Measurements from ENCODE around the gene ITSN1. TPM values are rescaled to one million over a fixed set of nuclear protein-coding genes. Genes with fewer than 3 reads are reported as not detected.

Gene ITSN1
- total and polyA plus RNA-seq, 4 donors: 20.3 to 112 (median 40.2) TPM

GRCh38 chr21:33943293-33943692, 301.0 kb downstream of the ITSN1 start:
- H3K4me3 ChIP-seq (ENCODE audit: low read depth in 1 of 3, low read length in 3 of 3): no peak overlapping the region
- DNase-seq (ENCODE audit: low spot score): no peak
- no peak for TF ChIP-seq SP1 (IDR thresholded peaks at IDR 0.05)
- H3K27ac ChIP-seq (ENCODE audit: low read depth in 1 of 2, low read length in 2 of 2): no peak overlapping the region
- WGBS: 97% methylated on average over 2 of the region's 2 CpGs
- no peaks in the 10 kb centered on the region for H3K9me3 ChIP-seq (ENCODE audit: control insufficient read depth in 4 of 4, low read length in 3 of 4)
- no peaks in the 10 kb centered on the region for H3K27me3 ChIP-seq (ENCODE audit: control insufficient read depth in 4 of 4, insufficient read depth in 4 of 4, low read length in 3 of 4)
- H3K4me1 ChIP-seq (ENCODE audit: control insufficient read depth in 4 of 4, insufficient read depth in 4 of 4, low read length in 3 of 4): no peaks in the 10 kb centered on the region
- no peaks in the 10 kb centered on the region for H3K36me3 ChIP-seq (ENCODE audit: control insufficient read depth in 4 of 4, insufficient read depth in 3 of 4, low read depth in 1 of 4, low read length in 3 of 4)
- no peak overlapping the region for H3K9ac ChIP-seq (ENCODE audit: low read depth in 1 of 2, low read length in 2 of 2)

GRCh38 chr21:33944185-33944763, 302.0 kb downstream of the ITSN1 start:
- Histone ChIP-seq H3K27ac (ENCODE audit: low read depth in 1 of 2, low read length in 2 of 2) (no peak overlapping the region), H3K27me3 (ENCODE audit: control insufficient read depth in 4 of 4, insufficient read depth in 4 of 4, low read length in 3 of 4) (no peaks in the 10 kb centered on the region), H3K9ac (ENCODE audit: low read depth in 1 of 2, low read length in 2 of 2) (no peak overlapping the region), H3K9me3 (ENCODE audit: control insufficient read depth in 4 of 4, low read length in 3 of 4) (no peaks in the 10 kb centered on the region), H3K4me3 (ENCODE audit: low read depth in 1 of 3, low read length in 3 of 3) (no peak overlapping the region), H3K36me3 (ENCODE audit: control insufficient read depth in 4 of 4, insufficient read depth in 3 of 4, low read depth in 1 of 4, low read length in 3 of 4) (no peaks in the 10 kb centered on the region), H3K4me1 (ENCODE audit: control insufficient read depth in 4 of 4, insufficient read depth in 4 of 4, low read length in 3 of 4) (no peaks in the 10 kb centered on the region)
- TF ChIP-seq REST (IDR thresholded peaks at IDR 0.05) (no peak), YY1 (IDR thresholded peaks at IDR 0.05) (no peak), MAX (IDR thresholded peaks at IDR 0.05) (no peak), ZBTB33 (IDR thresholded peaks at IDR 0.05) (no peak), EGR1 (IDR thresholded peaks at IDR 0.05; ENCODE audit: low read depth in 2 of 2) (no peak), CTCF (IDR thresholded peaks at IDR 0.05; ENCODE audit: low read depth, low read length, missing input control) (no peak), JUND (IDR thresholded peaks at IDR 0.05) (no peak), RXRA (IDR thresholded peaks at IDR 0.05) (no peak), GABPA (IDR thresholded peaks at IDR 0.05 in 1 of 2, conservative IDR thresholded peaks at IDR 0.05 in 1 of 2) (no peak), RAD21 (IDR thresholded peaks at IDR 0.05) (no peak), FOXA1 (IDR thresholded peaks at IDR 0.05) (no peak), TAF1 (conservative IDR thresholded peaks at IDR 0.05) (no peak)
- no peak for DNase-seq (ENCODE audit: low spot score)
- WGBS: 97% methylated on average over 1 of the region's 1 CpG

All from liver (tissue), 9 donors.